NT2/D1 (cell line): ENCODE data around the gene HMGA1.

ENCODE experiments used
- SUZ12 ChIP-seq: IDR thresholded peaks from 2 replicates; pipeline ENCODE4 v1.6.1; 2011; ENCODE audit not compliant: insufficient read length, insufficient read depth; ENCODE audit errors: extremely low read depth
- ZNF274 ChIP-seq: IDR thresholded peaks from 2 replicates; pipeline ENCODE4 v1.6.1; 2011; ENCODE audit warnings: mild to moderate bottlenecking, low read depth, low read length

GRCh38 chr6:34247481-34248197 lies 11.0 kb downstream of the HMGA1 start:
- TF ChIP-seq ZNF274, result no peak
- TF ChIP-seq SUZ12, result no peak
